H1 (cell line): ENCODE data around the gene MCM6. TPM values are rescaled to one million over a fixed set of nuclear protein-coding genes. Genes with fewer than 3 reads are reported as not detected.

Source experiments
- CHD1 ChIP-seq: IDR thresholded peaks from 2 replicates; pipeline ENCODE4 v1.6.1; 2012; ENCODE audit warnings: low read depth, low read length, improper control_type of control experiment
- polyA plus RNA-seq, 7 experiments: library from polyadenylated mRNA; depleted of rRNA in 3 of 7; stranded (reverse) in 5 of 7; unstranded in 2 of 7; fragments of >200 nt in 5 of 7; fragments of 200-250 nt in 2 of 7; gene quantifications; 1 replicate in 5 of 7; 2 replicates in 1 of 7; 4 replicates in 1 of 7; pipeline versions ENCODE4 v1.2.1 to v1.2.3, GENCODE V29; 2011 to 2013; ENCODE audit warnings: missing spikeins in 2 of 7, mixed read lengths in 2 of 7
- total RNA-seq: library from RNA; stranded (reverse); fragmentation: NEBNext Ultra II Directional; extraction: Animal tissue kit (Norgen Biotek cat#: 25700); gene quantifications from 2 replicates; pipeline ENCODE4 v1.2.1, GENCODE V29; 2021

MCM6 gene
- total and polyA plus RNA-seq, 2 of the 8 experiments (the other 6 are each of a cell fraction or from before 2014, with no cell fraction given) = 60.2 to 134 TPM

DNA sequence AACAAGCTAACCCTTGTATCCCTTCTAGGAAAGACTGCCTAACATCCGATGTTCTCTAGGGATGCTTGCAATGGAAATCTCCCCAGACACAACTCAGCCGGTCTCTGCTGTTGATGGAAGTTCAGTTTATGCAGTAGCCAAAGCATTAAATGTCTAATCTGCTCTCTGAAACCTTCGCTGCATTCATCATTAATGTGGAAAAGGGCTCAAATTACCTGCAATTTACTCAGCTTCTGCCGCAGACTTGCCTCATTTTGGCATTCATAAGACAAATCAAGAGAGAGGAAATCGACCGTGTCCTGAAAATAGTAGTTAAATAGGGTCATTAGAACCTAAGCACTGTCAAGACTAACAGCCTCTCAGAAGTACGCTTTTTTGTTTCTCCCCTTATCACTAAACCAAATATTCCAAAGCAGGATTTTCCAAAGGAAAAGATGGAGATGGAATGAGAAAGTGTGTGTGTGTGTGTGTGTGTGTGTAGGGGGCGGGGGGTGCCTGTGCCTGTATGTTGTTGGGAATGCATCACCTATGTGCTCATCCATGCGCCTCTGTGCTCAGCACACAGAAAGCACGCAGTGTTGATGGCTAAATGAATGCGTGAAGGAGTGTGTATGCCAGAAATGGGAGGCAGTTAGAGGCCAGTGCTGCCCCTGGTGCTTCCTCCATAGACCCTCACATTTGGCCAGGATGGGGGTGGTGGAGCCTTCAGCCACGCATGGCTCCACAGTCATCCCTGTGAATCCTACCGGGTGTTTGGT is 46.7 kb downstream of the MCM6 start (continued):
- no peak for TF ChIP-seq CHD1
